ENCODE measurements around the gene ACADSB. TPM values are rescaled to one million over a fixed set of nuclear protein-coding genes. Genes with fewer than 3 reads are reported as not detected.

Gene ACADSB
- total RNA-seq, 1 donor: 9.4 TPM

DNA sequence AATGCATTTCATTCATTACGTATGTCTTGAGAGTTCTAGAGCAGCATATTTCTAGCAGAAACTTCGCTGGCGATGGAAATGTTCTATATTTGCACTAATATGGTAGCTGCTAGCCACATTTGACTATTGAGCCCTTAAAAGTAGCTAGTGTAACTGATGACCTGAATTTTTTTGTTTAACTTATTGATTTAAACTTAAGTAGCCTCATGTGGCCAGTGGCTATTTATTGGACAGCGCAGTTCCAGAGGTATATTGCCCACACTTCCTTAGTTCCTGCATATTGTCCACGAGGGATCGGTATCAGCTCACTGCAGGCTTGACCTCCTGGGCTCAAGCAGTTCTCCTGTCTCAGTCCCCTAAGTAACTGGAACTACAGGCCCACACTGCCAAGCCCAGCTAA is 24.9 kb upstream of the ACADSB start:
- Histone ChIP-seq H3K27ac (ENCODE audit: low read depth, low read length) (no peak overlapping the region), H3K4me3 (ENCODE audit: insufficient read depth, low read length) (no peak overlapping the region), H3K79me2 (ENCODE audit: insufficient read depth, low read length) (peaks cover 4% of the 10 kb centered on the region), H3K36me3 (ENCODE audit: insufficient read depth, low read length) (peaks cover 5% of the 10 kb centered on the region), H3K4me2 (ENCODE audit: insufficient read depth, low read length) (no peak overlapping the region), H2AFZ (ENCODE audit: low read length) (no peak overlapping the region), H3K27me3 (ENCODE audit: insufficient read depth, low read length) (no peaks in the 10 kb centered on the region), H4K20me1 (ENCODE audit: insufficient read depth, low read length) (no peaks in the 10 kb centered on the region), H3K9me3 (ENCODE audit: low read depth, low read length) (no peaks in the 10 kb centered on the region), H3K4me1 (ENCODE audit: insufficient read depth, low read length) (peaks cover 8% of the 10 kb centered on the region)
- TF ChIP-seq, protein P1, sequence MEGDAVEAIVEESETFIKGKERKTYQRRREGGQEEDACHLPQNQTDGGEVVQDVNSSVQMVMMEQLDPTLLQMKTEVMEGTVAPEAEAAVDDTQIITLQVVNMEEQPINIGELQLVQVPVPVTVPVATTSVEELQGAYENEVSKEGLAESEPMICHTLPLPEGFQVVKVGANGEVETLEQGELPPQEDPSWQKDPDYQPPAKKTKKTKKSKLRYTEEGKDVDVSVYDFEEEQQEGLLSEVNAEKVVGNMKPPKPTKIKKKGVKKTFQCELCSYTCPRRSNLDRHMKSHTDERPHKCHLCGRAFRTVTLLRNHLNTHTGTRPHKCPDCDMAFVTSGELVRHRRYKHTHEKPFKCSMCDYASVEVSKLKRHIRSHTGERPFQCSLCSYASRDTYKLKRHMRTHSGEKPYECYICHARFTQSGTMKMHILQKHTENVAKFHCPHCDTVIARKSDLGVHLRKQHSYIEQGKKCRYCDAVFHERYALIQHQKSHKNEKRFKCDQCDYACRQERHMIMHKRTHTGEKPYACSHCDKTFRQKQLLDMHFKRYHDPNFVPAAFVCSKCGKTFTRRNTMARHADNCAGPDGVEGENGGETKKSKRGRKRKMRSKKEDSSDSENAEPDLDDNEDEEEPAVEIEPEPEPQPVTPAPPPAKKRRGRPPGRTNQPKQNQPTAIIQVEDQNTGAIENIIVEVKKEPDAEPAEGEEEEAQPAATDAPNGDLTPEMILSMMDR (IDR thresholded peaks at IDR 0.05; ENCODE audit: extremely low read depth, low read depth, low read length): no peak
- peak; percentile 30 for DNase-seq (ENCODE audit: insufficient read length, low spot score, missing footprints)

- Histone ChIP-seq H3K27me3 (ENCODE audit: insufficient read depth, low read length) (no peaks in the 10 kb centered on the region), H3K27ac (ENCODE audit: low read depth, low read length) (no peak overlapping the region), H3K36me3 (ENCODE audit: insufficient read depth, low read length) (peaks cover 5% of the 10 kb centered on the region), H3K4me1 (ENCODE audit: insufficient read depth, low read length) (peaks cover 7% of the 10 kb centered on the region), H3K4me2 (ENCODE audit: insufficient read depth, low read length) (no peak overlapping the region), H3K9me3 (ENCODE audit: low read depth, low read length) (no peaks in the 10 kb centered on the region), H2AFZ (ENCODE audit: low read length) (no peak overlapping the region), H4K20me1 (ENCODE audit: insufficient read depth, low read length) (no peaks in the 10 kb centered on the region), H3K79me2 (ENCODE audit: insufficient read depth, low read length) (peaks cover 4% of the 10 kb centered on the region), H3K4me3 (ENCODE audit: insufficient read depth, low read length) (no peak overlapping the region)
- TF ChIP-seq, protein P1 (IDR thresholded peaks at IDR 0.05; ENCODE audit: extremely low read depth, low read depth, low read length): no peak
- no peak for DNase-seq (ENCODE audit: insufficient read length, low spot score, missing footprints)
Observed at GRCh38 chr10:122984708-122985107, 24.1 kb upstream of the ACADSB start.

- H3K9me3 ChIP-seq (ENCODE audit: low read depth, low read length): no peaks in the 10 kb centered on the region
- H3K79me2 ChIP-seq (ENCODE audit: insufficient read depth, low read length): peaks cover 4% of the 10 kb centered on the region
- no peak for DNase-seq (ENCODE audit: insufficient read length, low spot score, missing footprints)
- TF ChIP-seq, protein P1 (IDR thresholded peaks at IDR 0.05; ENCODE audit: extremely low read depth, low read depth, low read length): no peak
- no peak overlapping the region for H3K4me3 ChIP-seq (ENCODE audit: insufficient read depth, low read length)
- no peak overlapping the region for H3K4me2 ChIP-seq (ENCODE audit: insufficient read depth, low read length)
- no peak overlapping the region for H2AFZ ChIP-seq (ENCODE audit: low read length)
- no peaks in the 10 kb centered on the region for H4K20me1 ChIP-seq (ENCODE audit: insufficient read depth, low read length)
- H3K27ac ChIP-seq (ENCODE audit: low read depth, low read length): no peak overlapping the region
- H3K36me3 ChIP-seq (ENCODE audit: insufficient read depth, low read length): peaks cover 5% of the 10 kb centered on the region
- H3K4me1 ChIP-seq (ENCODE audit: insufficient read depth, low read length): no peaks in the 10 kb centered on the region
- no peaks in the 10 kb centered on the region for H3K27me3 ChIP-seq (ENCODE audit: insufficient read depth, low read length)
Observed at GRCh38 chr10:122986335-122986734, 22.5 kb upstream of the ACADSB start.

DNA sequence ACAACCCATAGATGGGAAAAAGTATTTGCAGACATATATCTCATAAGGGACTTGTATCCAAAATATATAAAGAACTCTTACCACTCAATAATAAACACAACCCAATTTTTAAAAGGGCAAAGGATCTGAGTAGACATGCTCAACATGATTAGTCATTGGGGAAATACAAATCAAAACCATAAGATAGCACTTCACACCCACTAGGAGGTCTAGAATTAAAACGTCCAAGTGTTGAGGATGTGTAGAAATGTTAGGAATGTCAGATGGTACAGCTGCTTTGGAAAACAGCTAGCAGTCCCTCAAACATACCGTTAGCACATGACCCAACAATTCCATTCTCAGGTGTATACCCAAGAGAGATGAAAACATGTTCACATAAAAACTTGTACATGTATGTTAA is 20.3 kb upstream of the ACADSB start:
- TF ChIP-seq, protein P1 (IDR thresholded peaks at IDR 0.05; ENCODE audit: extremely low read depth, low read depth, low read length): no peak
- no peaks in the 10 kb centered on the region for H3K27me3 ChIP-seq (ENCODE audit: insufficient read depth, low read length)
- no peaks in the 10 kb centered on the region for H3K9me3 ChIP-seq (ENCODE audit: low read depth, low read length)
- no peak overlapping the region for H3K4me3 ChIP-seq (ENCODE audit: insufficient read depth, low read length)
- H3K4me2 ChIP-seq (ENCODE audit: insufficient read depth, low read length): no peak overlapping the region
- no peaks in the 10 kb centered on the region for H4K20me1 ChIP-seq (ENCODE audit: insufficient read depth, low read length)
- no peak for DNase-seq (ENCODE audit: insufficient read length, low spot score, missing footprints)
- no peak overlapping the region for H2AFZ ChIP-seq (ENCODE audit: low read length)
- no peaks in the 10 kb centered on the region for H3K4me1 ChIP-seq (ENCODE audit: insufficient read depth, low read length)
- no peaks in the 10 kb centered on the region for H3K79me2 ChIP-seq (ENCODE audit: insufficient read depth, low read length)
- peaks cover 8% of the 10 kb centered on the region for H3K36me3 ChIP-seq (ENCODE audit: insufficient read depth, low read length)
- H3K27ac ChIP-seq (ENCODE audit: low read depth, low read length): no peak overlapping the region
